22Rv1 (cell line): ENCODE results near the gene TPSG1.

ENCODE experiments used
- CTCF ChIP-seq: fragments of 450-650 bp; IDR thresholded peaks from 2 replicates; pipeline ENCODE4 v1.5.1; 2017; ENCODE audit warnings: mild to moderate bottlenecking
- ZFX ChIP-seq: fragments of 450-650 bp; IDR thresholded peaks from 2 replicates; pipeline ENCODE4 v1.6.1; 2017; ENCODE audit warnings: antibody characterized with exemption, borderline replicate concordance

- no peak for TF ChIP-seq CTCF
- TF ChIP-seq ZFX = no peak
Observed at GRCh38 chr16:1214719-1215118, 10.3 kb downstream of the TPSG1 start.
